Uterus (tissue), 2 donors: ENCODE results near the gene DCP2.

Experiments used
- CTCF ChIP-seq, 4 experiments: fragments of 200-600 bp in 2 of 4; fragments of 450-650 bp in 2 of 4; sonication (generic) in 2 of 4; IDR thresholded peaks; one replicate each; pipeline ENCODE4 v1.5.1; 2016 to 2019; ENCODE audit warnings: antibody characterized with exemption in 4 of 4, mild to moderate bottlenecking in 2 of 4, moderate library complexity in 1 of 4
- POLR2A ChIP-seq, 2 donors: fragments of 450-650 bp; IDR thresholded peaks; one replicate each; pipeline ENCODE4 v1.6.1; 2016; ENCODE audit warnings: antibody characterized with exemption in 2 of 2, mild to moderate bottlenecking in 1 of 2, moderate library complexity in 1 of 2

- TF ChIP-seq CTCF (IDR thresholded peaks at IDR 0.05) = no peak
- TF ChIP-seq POLR2A (IDR thresholded peaks at IDR 0.05) = no peak
These were observed 2.2 kb downstream of the DCP2 start for GRCh38 chr5:112978836-112979235.
